Fibroblast of villous mesenchyme (primary cell): ENCODE data around the gene CD40. TPM values are rescaled to one million over a fixed set of nuclear protein-coding genes. Genes with fewer than 3 reads are reported as not detected.

Experiments
- DNase-seq: peaks from one replicate; pipeline ENCODE4 v3.0.0-alpha.2; 2010; ENCODE audit warnings: low read depth
- H3K4me3 ChIP-seq: 2 replicates; pipeline ENCODE4 v1.5.1; 2011; ENCODE audit warnings: low read depth, mild to moderate bottlenecking, low read length
- CTCF ChIP-seq: IDR thresholded peaks from 2 replicates; pipeline ENCODE4 v1.5.1; 2012; ENCODE audit warnings: low read depth, mild to moderate bottlenecking, low read length; ENCODE audit not compliant: insufficient read depth
- total RNA-seq: library from RNA; depleted of rRNA; stranded (reverse); fragments of >200 nt; gene quantifications from 2 replicates; pipeline ENCODE4 v1.2.3, GENCODE V29; 2012

Gene CD40
- total RNA-seq, 1 donor, result 0.43 TPM

GRCh38 chr20:46134716-46135115 is 16.6 kb downstream of the CD40 start:
- no peak overlapping the region for H3K4me3 ChIP-seq
- no peak for TF ChIP-seq CTCF
- DNase-seq, result no peak

GRCh38 chr20:46135856-46136633 is 17.9 kb downstream of the CD40 start:
- no peak for TF ChIP-seq CTCF

GRCh38 chr20:46137816-46138215 is 19.7 kb downstream of the CD40 start:
- TF ChIP-seq CTCF, result no peak
- no peak for DNase-seq
- H3K4me3 ChIP-seq, result no peak overlapping the region

More at GRCh38 chr20:46135856-46136633, 17.9 kb downstream of the CD40 start:
- no peak overlapping the region for H3K4me3 ChIP-seq
- no peak for DNase-seq

GRCh38 chr20:46139266-46139889 is 21.3 kb downstream of the CD40 start:
- no peak for DNase-seq
- TF ChIP-seq CTCF, result no peak

GRCh38 chr20:46139908-46140482 is 21.9 kb downstream of the CD40 start:
- no peak for TF ChIP-seq CTCF
- DNase-seq, result no peak
- H3K4me3 ChIP-seq, result no peak overlapping the region

More at GRCh38 chr20:46139266-46139889, 21.3 kb downstream of the CD40 start:
- H3K4me3 ChIP-seq, result no peak overlapping the region

GRCh38 chr20:46142124-46142523 is 24.0 kb downstream of the CD40 start:
- DNase-seq, result no peak
- TF ChIP-seq CTCF, result no peak
- H3K4me3 ChIP-seq, result no peak overlapping the region
